Left ventricle myocardium inferior (tissue), 1 donor: ENCODE results near the gene LIPT2. TPM values are rescaled to one million over a fixed set of nuclear protein-coding genes. Genes with fewer than 3 reads are reported as not detected.

Source experiments
- DNase-seq: peaks from one replicate; pipeline ENCODE4 v3.0.0-alpha.2; 2020
- H3K27ac ChIP-seq: fragments of 200-600 bp; replicated peaks from 2 replicates; pipeline ENCODE4 v1.8.0; 2021
- H3K27me3 ChIP-seq: fragments of 200-600 bp; 2 replicates; pipeline ENCODE4 v1.8.0; 2021; ENCODE audit warnings: low read depth
- H3K36me3 ChIP-seq: fragments of 200-600 bp; 2 replicates; pipeline ENCODE4 v1.8.0; 2021
- H3K4me1 ChIP-seq: fragments of 200-600 bp; 2 replicates; pipeline ENCODE4 v1.8.0; 2021
- H3K4me3 ChIP-seq: fragments of 200-600 bp; 2 replicates; pipeline ENCODE4 v1.8.0; 2021; ENCODE audit warnings: mild to moderate bottlenecking, moderate library complexity
- H3K9me3 ChIP-seq: fragments of 200-600 bp; replicated peaks from 2 replicates; pipeline ENCODE4 v1.8.0; 2021
- intact Hi-C: fragments of 100-400 bp; cut with micrococcal nuclease; formaldehyde crosslinking; loops from one replicate; pipeline ENCODE4 v1.11.0; 2022
- total RNA-seq: library from RNA; stranded (reverse); fragmentation: NEBNext Ultra II Directional; extraction: Animal tissue kit (Norgen Biotek cat#: 25700); gene quantifications from one replicate; pipeline ENCODE4 v1.2.1, GENCODE V29; 2021
- TF ChIP-seq, protein P1 (sequence below): fragments of 200-600 bp; IDR thresholded peaks from 2 replicates; pipeline ENCODE4 v1.8.0; 2021; ENCODE audit warnings: antibody characterized with exemption, mild to moderate bottlenecking, borderline replicate concordance
- donor health status: DM: no; HTN: yes; CAD: no; lungs with severe emphysema.

Gene LIPT2
- total RNA-seq, 1 donor from 2014 or later = 0.96 TPM

DNA sequence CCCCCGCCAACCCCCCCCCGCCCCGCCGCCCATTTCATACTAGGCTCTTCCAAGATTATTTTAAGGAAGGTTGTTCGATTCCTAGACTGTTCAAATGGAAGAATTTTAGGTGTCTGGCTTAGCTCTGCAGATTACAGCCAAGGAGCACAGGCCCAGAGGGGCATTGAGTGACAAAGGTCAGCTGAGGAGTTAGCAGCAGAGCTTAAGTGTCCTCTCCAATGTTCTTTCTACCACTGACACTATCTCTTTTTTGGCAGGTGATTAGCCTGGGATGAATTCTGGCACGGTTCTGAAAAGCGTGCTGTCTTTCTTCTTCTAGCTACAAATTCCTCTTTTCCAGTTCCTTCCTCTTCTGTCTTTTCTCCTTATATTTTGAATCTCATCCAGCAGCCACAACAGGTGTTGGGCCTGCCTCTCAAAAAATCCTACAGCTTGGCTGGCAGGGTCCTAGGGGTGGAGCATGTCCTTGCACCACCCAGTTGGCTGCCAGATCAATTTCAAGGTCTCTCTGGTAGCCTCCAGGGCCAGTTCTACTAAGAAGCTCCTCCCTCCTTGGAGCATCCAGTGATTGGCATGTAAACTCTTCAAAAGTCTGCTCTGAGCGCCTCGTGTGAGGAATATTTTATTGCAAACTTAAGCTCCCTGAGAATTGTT, 49.2 kb downstream of the LIPT2 start:
- no peak for DNase-seq
- Histone ChIP-seq H3K27me3 (no peaks in the 10 kb centered on the region), H3K36me3 (no peaks in the 10 kb centered on the region), H3K9me3 (no peaks in the 10 kb centered on the region), H3K4me3 (no peak overlapping the region), H3K27ac (no peak overlapping the region), H3K4me1 (peaks cover 19% of the 10 kb centered on the region)
- intact Hi-C loops = no loop called here
- TF ChIP-seq, protein P1, sequence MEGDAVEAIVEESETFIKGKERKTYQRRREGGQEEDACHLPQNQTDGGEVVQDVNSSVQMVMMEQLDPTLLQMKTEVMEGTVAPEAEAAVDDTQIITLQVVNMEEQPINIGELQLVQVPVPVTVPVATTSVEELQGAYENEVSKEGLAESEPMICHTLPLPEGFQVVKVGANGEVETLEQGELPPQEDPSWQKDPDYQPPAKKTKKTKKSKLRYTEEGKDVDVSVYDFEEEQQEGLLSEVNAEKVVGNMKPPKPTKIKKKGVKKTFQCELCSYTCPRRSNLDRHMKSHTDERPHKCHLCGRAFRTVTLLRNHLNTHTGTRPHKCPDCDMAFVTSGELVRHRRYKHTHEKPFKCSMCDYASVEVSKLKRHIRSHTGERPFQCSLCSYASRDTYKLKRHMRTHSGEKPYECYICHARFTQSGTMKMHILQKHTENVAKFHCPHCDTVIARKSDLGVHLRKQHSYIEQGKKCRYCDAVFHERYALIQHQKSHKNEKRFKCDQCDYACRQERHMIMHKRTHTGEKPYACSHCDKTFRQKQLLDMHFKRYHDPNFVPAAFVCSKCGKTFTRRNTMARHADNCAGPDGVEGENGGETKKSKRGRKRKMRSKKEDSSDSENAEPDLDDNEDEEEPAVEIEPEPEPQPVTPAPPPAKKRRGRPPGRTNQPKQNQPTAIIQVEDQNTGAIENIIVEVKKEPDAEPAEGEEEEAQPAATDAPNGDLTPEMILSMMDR = no peak

DNA sequence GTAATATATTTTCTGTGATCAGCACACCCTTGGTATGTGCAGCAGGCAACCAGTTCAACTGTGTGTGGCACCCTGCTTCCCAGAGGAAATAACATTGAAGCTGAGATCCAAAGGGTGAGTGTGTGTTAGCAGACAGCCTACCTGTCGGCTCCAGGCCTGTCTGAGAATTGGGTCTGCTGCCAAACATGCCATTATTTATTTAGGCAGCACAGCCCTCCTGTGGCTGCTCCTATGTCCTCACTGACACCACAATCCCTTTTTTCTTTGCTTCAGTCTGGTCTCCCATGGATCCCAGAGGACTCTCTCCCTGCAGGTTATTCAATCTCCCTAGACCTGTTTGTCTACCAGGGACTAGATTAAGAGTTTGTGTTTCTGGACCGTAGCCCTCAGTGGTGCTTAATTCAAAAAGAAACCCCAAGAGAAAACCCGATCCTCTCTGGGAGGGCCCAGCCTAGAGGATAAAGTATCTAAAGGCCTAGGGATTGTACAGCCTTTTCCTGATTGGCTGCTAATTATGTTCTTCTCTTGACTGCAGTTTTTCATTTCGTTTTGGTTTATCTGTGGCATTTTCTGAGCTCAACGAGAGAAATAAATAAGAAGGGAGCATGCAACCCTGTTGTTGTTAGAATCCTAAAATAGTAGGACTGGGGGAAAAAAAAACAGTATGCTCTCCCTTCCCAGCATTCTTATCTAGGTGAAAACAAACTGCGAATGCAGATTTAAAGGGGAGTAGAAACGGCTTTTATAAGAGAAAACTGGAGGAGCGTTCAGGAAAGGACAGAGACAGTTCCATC, 50.3 kb downstream of the LIPT2 start:
- Histone ChIP-seq H3K36me3 (no peaks in the 10 kb centered on the region), H3K27ac (no peak overlapping the region), H3K4me3 (peak overlapping the region; percentile 6), H3K4me1 (peaks cover 19% of the 10 kb centered on the region), H3K9me3 (no peaks in the 10 kb centered on the region), H3K27me3 (no peaks in the 10 kb centered on the region)
- intact Hi-C loops = no loop called here
- no peak for DNase-seq
- TF ChIP-seq, protein P1 = peak; percentile 39

DNA sequence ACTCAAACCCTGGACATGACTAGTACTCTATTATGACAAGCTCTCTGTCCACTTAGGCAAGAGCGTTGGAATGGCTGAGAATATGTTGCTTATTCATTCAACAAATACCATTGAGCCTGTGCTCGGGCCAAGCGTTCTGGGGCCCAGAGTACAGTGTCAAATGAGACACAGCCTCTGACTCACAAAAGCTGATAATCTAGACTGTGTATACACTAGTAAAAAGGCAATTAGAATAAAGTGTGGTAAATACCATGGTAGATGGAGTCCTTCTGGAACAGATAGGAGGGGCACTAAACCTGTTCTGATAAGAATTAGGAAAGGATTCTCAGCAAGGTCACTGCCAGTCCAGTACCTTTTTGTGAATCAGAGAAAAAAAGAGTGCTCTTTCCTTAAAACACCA, 50.9 kb downstream of the LIPT2 start:
- Histone ChIP-seq H3K9me3 (no peaks in the 10 kb centered on the region), H3K4me1 (peaks cover 19% of the 10 kb centered on the region), H3K36me3 (no peaks in the 10 kb centered on the region), H3K27me3 (no peaks in the 10 kb centered on the region), H3K4me3 (no peak overlapping the region), H3K27ac (no peak overlapping the region)
- intact Hi-C loops = no loop called here
- TF ChIP-seq, protein P1 = no peak
- no peak for DNase-seq

Other genes with a start within 250 kb of the LIPT2 start
- 0.16 TPM for gene P4HA3, start 182.1 kb downstream of the LIPT2 start, total RNA-seq
- gene PGM2L1, start 95.3 kb downstream of the LIPT2 start, total RNA-seq = 1.6 TPM
- gene KCNE3, start 26.2 kb downstream of the LIPT2 start, total RNA-seq = 4.3 TPM
- gene POLD3, start 98.9 kb upstream of the LIPT2 start, total RNA-seq = 6.2 TPM
- gene CHRDL2, start 237.7 kb upstream of the LIPT2 start, total RNA-seq = 6.5 TPM